Mesendoderm (in vitro differentiated cells): ENCODE results near the gene NEDD8.

Experiments
- DNase-seq: peaks from one replicate; pipeline ENCODE4 v3.0.0; 2013
- H2AK5ac ChIP-seq: 2 replicates; pipeline ENCODE4 v1.6.1; 2013; ENCODE audit warnings: low read length, inconsistent platforms
- H2BK120ac ChIP-seq: 2 replicates; pipeline ENCODE4 v1.6.1; 2013; ENCODE audit warnings: low read depth, mild to moderate bottlenecking, low read length, moderate library complexity, mixed read lengths
- H2BK15ac ChIP-seq: replicated peaks from 2 replicates; pipeline ENCODE4 v1.6.1; 2013; ENCODE audit warnings: low read depth, mild to moderate bottlenecking, moderate library complexity
- H2BK5ac ChIP-seq: 2 replicates; pipeline ENCODE4 v1.6.1; 2013; ENCODE audit warnings: low read length, inconsistent platforms
- H3K18ac ChIP-seq: 2 replicates; pipeline ENCODE4 v1.6.1; 2013; ENCODE audit warnings: mild to moderate bottlenecking, low read length, mixed read lengths
- H3K23ac ChIP-seq: one replicate; pipeline ENCODE4 v1.6.1; 2013; ENCODE audit warnings: low read length
- H3K27ac ChIP-seq: 2 replicates; pipeline ENCODE4 v1.5.1; 2013; ENCODE audit warnings: low read depth, mild to moderate bottlenecking, inconsistent platforms, low read length, moderate library complexity
- H3K27me3 ChIP-seq: 2 replicates; pipeline ENCODE4 v1.6.1; 2013; ENCODE audit warnings: low read length, control low read depth, mild to moderate bottlenecking, inconsistent platforms; ENCODE audit not compliant: insufficient read depth, poor library complexity
- H3K36me3 ChIP-seq: 2 replicates; pipeline ENCODE4 v1.6.1; 2013; ENCODE audit warnings: low read length, inconsistent platforms; ENCODE audit not compliant: control insufficient read depth, insufficient read depth
- H3K4ac ChIP-seq: one replicate; pipeline ENCODE4 v1.6.1; 2013; ENCODE audit warnings: low read depth, mild to moderate bottlenecking, low read length, moderate library complexity
- H3K4me1 ChIP-seq: 2 replicates; pipeline ENCODE4 v1.6.1; 2013; ENCODE audit warnings: low read depth, low read length, inconsistent platforms; ENCODE audit not compliant: control insufficient read depth
- H3K4me2 ChIP-seq: 2 replicates; pipeline ENCODE4 v1.6.1; 2013; ENCODE audit warnings: low read length
- H3K4me3 ChIP-seq: 2 replicates; pipeline ENCODE4 v1.5.1; 2013; ENCODE audit warnings: mild to moderate bottlenecking, low read length
- H3K56ac ChIP-seq: one replicate; pipeline ENCODE4 v1.6.1; 2013; ENCODE audit warnings: low read length
- H3K79me1 ChIP-seq: 2 replicates; pipeline ENCODE4 v1.6.1; 2013; ENCODE audit warnings: low read length, inconsistent platforms
- H3K79me2 ChIP-seq: 2 replicates; pipeline ENCODE4 v1.6.1; 2013; ENCODE audit warnings: mild to moderate bottlenecking, low read length; ENCODE audit not compliant: control insufficient read depth, insufficient read depth
- H3K9ac ChIP-seq: 2 replicates; pipeline ENCODE4 v1.6.1; 2013; ENCODE audit warnings: low read length, inconsistent platforms
- H4K5ac ChIP-seq: one replicate; pipeline ENCODE4 v1.6.1; 2013; ENCODE audit warnings: low read length
- H4K8ac ChIP-seq: one replicate; pipeline ENCODE4 v1.6.1; 2013; ENCODE audit warnings: low read depth, mild to moderate bottlenecking, control low read depth, low read length, moderate library complexity
- WGBS: extraction: QIAGEN DNeasy Blood & Tissue Kit; methylation state at CpG from one replicate; pipeline ENCODE4 v1.1.7; 2013; ENCODE audit warnings: low lambda C conversion rate, missing lambda C conversion rate; ENCODE audit not compliant: insufficient coverage; ENCODE audit errors: extremely low coverage; 5-methylcytosine and 5-hydroxymethylcytosine counted together

Gene NEDD8

DNA sequence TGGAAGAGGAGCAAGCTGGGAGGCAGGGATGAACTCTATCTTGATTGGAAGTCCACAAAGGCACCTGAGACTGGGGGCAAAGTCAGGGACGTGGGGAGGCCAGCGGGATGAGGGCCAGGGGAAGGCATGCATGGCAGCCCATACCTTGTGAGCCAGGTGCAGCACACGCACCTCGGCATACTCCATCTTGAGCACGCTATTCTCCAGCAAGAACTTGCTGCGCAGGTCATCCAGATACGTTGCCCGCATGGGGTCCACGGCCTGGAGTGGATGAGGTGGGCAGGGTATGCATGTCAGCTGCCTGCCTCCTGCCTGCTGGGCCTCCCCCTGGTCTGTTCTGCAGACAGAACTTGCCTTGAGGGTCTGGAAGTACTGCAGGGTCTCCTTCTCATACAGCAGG is 35.3 kb upstream of the NEDD8 start:
- H3K4me3 ChIP-seq: no peak overlapping the region
- no peaks in the 10 kb centered on the region for H3K36me3 ChIP-seq
- H3K27ac ChIP-seq: no peak overlapping the region
- no peak overlapping the region for H3K9ac ChIP-seq
- no peak for DNase-seq
- no peak overlapping the region for H3K23ac ChIP-seq
- H3K4ac ChIP-seq: no peak overlapping the region
- H3K79me2 ChIP-seq: no peaks in the 10 kb centered on the region
- no peak overlapping the region for H3K18ac ChIP-seq
- no peak overlapping the region for H2BK5ac ChIP-seq
- H2BK15ac ChIP-seq: no peak overlapping the region
- no peaks in the 10 kb centered on the region for H3K27me3 ChIP-seq
- no peaks in the 10 kb centered on the region for H3K4me1 ChIP-seq
- no peak overlapping the region for H2AK5ac ChIP-seq
- no peak overlapping the region for H4K8ac ChIP-seq
- H3K79me1 ChIP-seq: no peaks in the 10 kb centered on the region
- H3K56ac ChIP-seq: no peak overlapping the region
- no peak overlapping the region for H3K4me2 ChIP-seq
- H4K5ac ChIP-seq: no peak overlapping the region
- H2BK120ac ChIP-seq: no peak overlapping the region
- no CpG with 5 or more reads among the region's 9 CpGs for WGBS

GRCh38 chr14:24266344-24267244 is 34.4 kb upstream of the NEDD8 start:
- DNase-seq: no peak
- H4K8ac ChIP-seq: no peak overlapping the region
- H3K36me3 ChIP-seq: no peaks in the 10 kb centered on the region
- no peak overlapping the region for H3K4ac ChIP-seq
- no peak overlapping the region for H3K9ac ChIP-seq
- H4K5ac ChIP-seq: no peak overlapping the region
- no peak overlapping the region for H2AK5ac ChIP-seq
- no peak overlapping the region for H2BK120ac ChIP-seq
- no CpG with 5 or more reads among the region's 18 CpGs for WGBS
- H3K56ac ChIP-seq: no peak overlapping the region
- no peak overlapping the region for H2BK15ac ChIP-seq
- H3K23ac ChIP-seq: no peak overlapping the region
- no peaks in the 10 kb centered on the region for H3K27me3 ChIP-seq
- H3K4me1 ChIP-seq: no peaks in the 10 kb centered on the region
- H3K27ac ChIP-seq: no peak overlapping the region
- no peak overlapping the region for H2BK5ac ChIP-seq
- H3K4me3 ChIP-seq: no peak overlapping the region
- no peak overlapping the region for H3K18ac ChIP-seq
- no peaks in the 10 kb centered on the region for H3K79me2 ChIP-seq
- no peak overlapping the region for H3K4me2 ChIP-seq
- no peaks in the 10 kb centered on the region for H3K79me1 ChIP-seq

DNA sequence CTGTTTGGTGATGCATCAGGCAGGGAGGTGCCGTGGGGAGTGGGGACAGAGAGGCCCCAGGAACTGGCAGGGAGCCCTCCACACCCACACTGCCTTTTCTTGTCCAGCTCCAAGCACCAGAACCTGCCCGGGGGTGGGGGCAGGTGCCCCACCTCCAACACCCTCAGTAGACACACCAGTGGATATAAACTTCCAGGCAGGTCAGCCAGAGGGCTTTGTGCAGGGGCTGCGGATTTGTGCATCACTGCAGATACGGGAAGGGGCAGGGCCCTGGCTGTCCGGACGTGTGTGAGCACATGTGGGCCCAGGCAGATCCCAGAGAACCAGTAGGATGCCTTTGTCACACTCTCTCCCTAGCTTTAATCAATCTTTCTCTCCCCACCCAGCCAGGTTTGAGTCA is 32.1 kb upstream of the NEDD8 start:
- H3K56ac ChIP-seq: no peak overlapping the region
- H3K4ac ChIP-seq: no peak overlapping the region
- no peak for DNase-seq
- no peaks in the 10 kb centered on the region for H3K4me1 ChIP-seq
- H2BK5ac ChIP-seq: no peak overlapping the region
- H3K4me3 ChIP-seq: no peak overlapping the region
- no peak overlapping the region for H3K27ac ChIP-seq
- H3K36me3 ChIP-seq: no peaks in the 10 kb centered on the region
- H4K5ac ChIP-seq: no peak overlapping the region
- no peaks in the 10 kb centered on the region for H3K27me3 ChIP-seq
- H3K4me2 ChIP-seq: no peak overlapping the region
- H3K79me1 ChIP-seq: no peaks in the 10 kb centered on the region
- no peak overlapping the region for H3K9ac ChIP-seq
- no peaks in the 10 kb centered on the region for H3K79me2 ChIP-seq
- no peak overlapping the region for H2BK15ac ChIP-seq
- H2AK5ac ChIP-seq: no peak overlapping the region
- no peak overlapping the region for H3K23ac ChIP-seq
- no peak overlapping the region for H2BK120ac ChIP-seq
- H3K18ac ChIP-seq: no peak overlapping the region
- no CpG with 5 or more reads among the region's 6 CpGs for WGBS
- H4K8ac ChIP-seq: no peak overlapping the region

- no peak overlapping the region for H3K27ac ChIP-seq
- no peak overlapping the region for H4K5ac ChIP-seq
- H2BK15ac ChIP-seq: no peak overlapping the region
- no peak overlapping the region for H3K4me2 ChIP-seq
- H3K79me2 ChIP-seq: no peaks in the 10 kb centered on the region
- H2BK5ac ChIP-seq: no peak overlapping the region
- H3K56ac ChIP-seq: no peak overlapping the region
- H2AK5ac ChIP-seq: no peak overlapping the region
- WGBS: no CpG with 5 or more reads among the region's 6 CpGs
- H4K8ac ChIP-seq: no peak overlapping the region
- H2BK120ac ChIP-seq: no peak overlapping the region
- no peak overlapping the region for H3K4ac ChIP-seq
- H3K4me1 ChIP-seq: no peaks in the 10 kb centered on the region
- no peaks in the 10 kb centered on the region for H3K36me3 ChIP-seq
- peak; percentile 2 for DNase-seq
- H3K4me3 ChIP-seq: no peak overlapping the region
- no peaks in the 10 kb centered on the region for H3K79me1 ChIP-seq
- H3K18ac ChIP-seq: no peak overlapping the region
- no peak overlapping the region for H3K23ac ChIP-seq
- no peaks in the 10 kb centered on the region for H3K27me3 ChIP-seq
- H3K9ac ChIP-seq: no peak overlapping the region
Measured at GRCh38 chr14:24263848-24264247, 31.7 kb upstream of the NEDD8 start.

- Histone ChIP-seq H3K4me1 (no peaks in the 10 kb centered on the region), H3K4me2 (no peak within 1 kb of the TSS), H2AK5ac (no peak within 1 kb of the TSS), H3K56ac (peak within 1 kb of the TSS; percentile 10), H2BK15ac (no peak within 1 kb of the TSS), H2BK5ac (no peak within 1 kb of the TSS), H3K27me3 (no peaks in the 10 kb centered on the region), H4K5ac (no peak within 1 kb of the TSS), H3K27ac (no peak within 1 kb of the TSS), H3K79me1 (no peaks in the 10 kb centered on the region), H3K9ac (no peak within 1 kb of the TSS), H3K18ac (no peak within 1 kb of the TSS), H3K36me3 (no peaks in the 10 kb centered on the region), H3K4ac (no peak within 1 kb of the TSS), H4K8ac (no peak within 1 kb of the TSS), H3K23ac (no peak within 1 kb of the TSS), H2BK120ac (no peak within 1 kb of the TSS), H3K4me3 (no peak within 1 kb of the TSS), H3K79me2 (no peaks in the 10 kb centered on the region)
- no CpG with 5 or more reads among the region's 14 CpGs for WGBS
- peak; percentile 67 for DNase-seq
Measured at GRCh38 chr14:24262821-24263733, 30.9 kb upstream of the NEDD8 start, which contains the start of gene TGM1. Gene TGM1, minus strand, starts transcription at chr14:24263177. Its CDS starts 825 bp downstream, at chr14:24262352.
